ENCODE results near the gene PCBP2.
"Not testable (repeated sequence)": the region's sequence is repeated elsewhere in the genome, so short reads cannot be mapped to it uniquely, and the experiment has no call there.

PCBP2 gene

GRCh38 chr12:53472056-53472582 is 20.2 kb downstream of the PCBP2 start:
- no peak for DNase-seq (ENCODE audit: low read depth)

- no peak for DNase-seq (ENCODE audit: low read depth)
Observed at GRCh38 chr12:53474077-53474476, 22.2 kb downstream of the PCBP2 start.

GRCh38 chr12:53474819-53475218 is 22.9 kb downstream of the PCBP2 start:
- DNase-seq (ENCODE audit: low read depth), result no peak

GRCh38 chr12:53476769-53477209 is 24.9 kb downstream of the PCBP2 start:
- no peak for DNase-seq (ENCODE audit: low read depth)

GRCh38 chr12:53478865-53479264 is 27.0 kb downstream of the PCBP2 start:
- no peak for DNase-seq (ENCODE audit: low read depth)

GRCh38 chr12:53479331-53479730 is 27.4 kb downstream of the PCBP2 start:
- no peak for DNase-seq (ENCODE audit: low read depth)

- DNase-seq (ENCODE audit: low read depth), result no peak
Observed at GRCh38 chr12:53480491-53481442, 28.9 kb downstream of the PCBP2 start.

- DNase-seq (ENCODE audit: low read depth), result not testable (repeated sequence)
Observed at GRCh38 chr12:53481458-53481857, 29.6 kb downstream of the PCBP2 start.

- no peak for DNase-seq (ENCODE audit: low read depth)
Observed at GRCh38 chr12:53481939-53482586, 30.2 kb downstream of the PCBP2 start.

- DNase-seq (ENCODE audit: low read depth), result no peak
Observed at GRCh38 chr12:53482626-53483168, 30.8 kb downstream of the PCBP2 start.

GRCh38 chr12:53483225-53483978 is 31.5 kb downstream of the PCBP2 start:
- DNase-seq (ENCODE audit: low read depth), result no peak

GRCh38 chr12:53483979-53484377 is 32.1 kb downstream of the PCBP2 start:
- DNase-seq (ENCODE audit: low read depth), result no peak

GRCh38 chr12:53484686-53485575 is 33.0 kb downstream of the PCBP2 start:
- DNase-seq (ENCODE audit: low read depth), result no peak

- no peak for DNase-seq (ENCODE audit: low read depth)
Observed at GRCh38 chr12:53485955-53486735, 34.2 kb downstream of the PCBP2 start.

GRCh38 chr12:53486736-53487487 is 35.0 kb downstream of the PCBP2 start:
- DNase-seq (ENCODE audit: low read depth), result no peak

- no peak for DNase-seq (ENCODE audit: low read depth)
Observed at GRCh38 chr12:53489242-53489864, 37.5 kb downstream of the PCBP2 start.

GRCh38 chr12:53492188-53492587 is 40.3 kb downstream of the PCBP2 start:
- no peak for DNase-seq (ENCODE audit: low read depth)

- no peak for DNase-seq (ENCODE audit: low read depth)
Observed at GRCh38 chr12:53492830-53493609, 41.1 kb downstream of the PCBP2 start.
